Liver (tissue), 9 donors: ENCODE data around the gene KCTD2. TPM values are rescaled to one million over a fixed set of nuclear protein-coding genes. Genes with fewer than 3 reads are reported as not detected.

ENCODE experiments used
- DNase-seq: peaks from one replicate; pipeline ENCODE4 v3.0.0-alpha.2; 2017; ENCODE audit warnings: low spot score
- H3K27ac ChIP-seq, 2 donors: one replicate each; pipeline ENCODE4 v1.7.0; 2013; ENCODE audit warnings: inconsistent platforms in 2 of 2, low read length in 2 of 2, control low read depth in 1 of 2, low read depth in 1 of 2, mild to moderate bottlenecking in 1 of 2
- H3K27me3 ChIP-seq, 4 donors: one replicate each; pipeline versions ENCODE4 v1.6.1 to v1.7.0; 2013; ENCODE audit warnings: low read length in 3 of 4, inconsistent platforms in 1 of 4, mild to moderate bottlenecking in 1 of 4, moderate library complexity in 1 of 4; ENCODE audit not compliant: control insufficient read depth in 4 of 4, insufficient read depth in 4 of 4
- H3K36me3 ChIP-seq, 4 donors: one replicate each; pipeline versions ENCODE4 v1.6.1 to v1.7.0; 2013; ENCODE audit warnings: low read length in 3 of 4, mild to moderate bottlenecking in 3 of 4, low read depth in 1 of 4, moderate library complexity in 1 of 4; ENCODE audit not compliant: control insufficient read depth in 4 of 4, insufficient read depth in 3 of 4
- H3K4me1 ChIP-seq, 4 donors: one replicate each; pipeline versions ENCODE4 v1.6.1 to v1.7.0; 2013; ENCODE audit warnings: low read length in 3 of 4, mild to moderate bottlenecking in 3 of 4, moderate library complexity in 1 of 4; ENCODE audit not compliant: control insufficient read depth in 4 of 4, insufficient read depth in 4 of 4
- H3K4me3 ChIP-seq, 3 donors: one replicate each; pipeline versions ENCODE4 v1.6.1 to v1.7.0; 2013; ENCODE audit warnings: low read length in 3 of 3, control low read depth in 1 of 3, low read depth in 1 of 3, mild to moderate bottlenecking in 1 of 3
- H3K9ac ChIP-seq, 2 donors: one replicate each; pipeline ENCODE4 v1.7.0; 2013; ENCODE audit warnings: low read length in 2 of 2, mild to moderate bottlenecking in 2 of 2, moderate library complexity in 2 of 2, control low read depth in 1 of 2, low read depth in 1 of 2
- H3K9me3 ChIP-seq, 4 donors: one replicate each; pipeline versions ENCODE4 v1.6.1 to v1.7.0; 2013; ENCODE audit warnings: low read length in 3 of 4; ENCODE audit not compliant: control insufficient read depth in 4 of 4
- EGR1 ChIP-seq, 2 donors: IDR thresholded peaks; 2 replicates each; pipeline ENCODE4 v1.6.1; 2016 to 2018; ENCODE audit warnings: antibody characterized with exemption in 2 of 2, low read depth in 2 of 2
- FOXA1 ChIP-seq: IDR thresholded peaks from 2 replicates; pipeline ENCODE4 v1.6.1; 2016; ENCODE audit warnings: antibody characterized with exemption
- FOXA2 ChIP-seq: IDR thresholded peaks from 2 replicates; pipeline ENCODE4 v1.6.1; 2016; ENCODE audit warnings: antibody characterized with exemption
- GABPA ChIP-seq, 2 donors: IDR thresholded peaks in 1 of 2; conservative IDR thresholded peaks in 1 of 2; 2 replicates each; pipeline ENCODE4 v1.6.1; 2016; ENCODE audit warnings: antibody characterized with exemption in 2 of 2, mild to moderate bottlenecking in 1 of 2, moderate library complexity in 1 of 2
- HNF4A ChIP-seq, 2 donors: conservative IDR thresholded peaks; 2 replicates each; pipeline ENCODE4 v1.6.1; 2016; ENCODE audit warnings: antibody characterized with exemption in 2 of 2, mild to moderate bottlenecking in 2 of 2
- HNF4G ChIP-seq: IDR thresholded peaks from 2 replicates; pipeline ENCODE4 v1.6.1; 2016; ENCODE audit warnings: antibody characterized with exemption
- JUND ChIP-seq, 2 donors: IDR thresholded peaks; 2 replicates each; pipeline ENCODE4 v1.6.1; 2016; ENCODE audit warnings: antibody characterized with exemption in 2 of 2
- MAX ChIP-seq: IDR thresholded peaks from 2 replicates; pipeline ENCODE4 v1.6.1; 2016; ENCODE audit warnings: antibody characterized with exemption
- NR2F2 ChIP-seq: IDR thresholded peaks from 2 replicates; pipeline ENCODE4 v1.6.1; 2016; ENCODE audit warnings: antibody characterized with exemption
- RAD21 ChIP-seq, 2 donors: IDR thresholded peaks; 2 replicates each; pipeline ENCODE4 v1.6.1; 2016; ENCODE audit warnings: antibody characterized with exemption in 2 of 2, mild to moderate bottlenecking in 2 of 2
- RXRA ChIP-seq, 2 donors: IDR thresholded peaks; 2 replicates each; pipeline ENCODE4 v1.6.1; 2017 to 2018; ENCODE audit warnings: antibody characterized with exemption in 2 of 2, mild to moderate bottlenecking in 1 of 2
- SP1 ChIP-seq: IDR thresholded peaks from 2 replicates; pipeline ENCODE4 v1.6.1; 2018; ENCODE audit warnings: antibody characterized with exemption, mild to moderate bottlenecking
- TAF1 ChIP-seq: conservative IDR thresholded peaks from 2 replicates; pipeline ENCODE4 v1.6.1; 2016; ENCODE audit warnings: antibody characterized with exemption, mild to moderate bottlenecking
- YY1 ChIP-seq: IDR thresholded peaks from 2 replicates; pipeline ENCODE4 v1.6.1; 2016; ENCODE audit warnings: antibody characterized with exemption, mild to moderate bottlenecking
- ZBTB33 ChIP-seq: IDR thresholded peaks from 2 replicates; pipeline ENCODE4 v1.6.1; 2016; ENCODE audit warnings: antibody characterized with exemption
- WGBS: extraction: QIAGEN DNeasy Blood & Tissue Kit; methylation state at CpG from one replicate; pipeline ENCODE4 v1.1.7; 2013; 5-methylcytosine and 5-hydroxymethylcytosine counted together
- polyA plus RNA-seq, 2 donors: library from polyadenylated mRNA; stranded (reverse) in 1 of 2; unstranded in 1 of 2; fragments of 200-250 nt in 1 of 2; fragments of >200 nt in 1 of 2; fragmentation: Nextera tagmentation in 1 of 2; extraction: Ambion mirVana in 1 of 2; gene quantifications; one replicate each; pipeline versions ENCODE4 v1.2.1 to v1.2.3, GENCODE V29; 2013 to 2015
- total RNA-seq, 2 donors: library from RNA; depleted of rRNA; stranded (reverse); fragments of >200 nt; gene quantifications; one replicate each; pipeline ENCODE4 v1.2.3, GENCODE V29; 2014
- TF ChIP-seq, protein P1 (sequence below): fragments of 150-350 bp; IDR thresholded peaks from 2 replicates; pipeline ENCODE4 v1.5.1; 2017; ENCODE audit warnings: improper control_type of control experiment, low read depth, low read length; ENCODE audit not compliant: missing input control
- TF ChIP-seq, protein P2 (sequence below): IDR thresholded peaks from 2 replicates; pipeline ENCODE4 v1.6.1; 2016; ENCODE audit warnings: antibody characterized with exemption, mild to moderate bottlenecking
- TF ChIP-seq, protein P3 (sequence below): IDR thresholded peaks from 2 replicates; pipeline ENCODE4 v1.6.1; 2016; ENCODE audit warnings: antibody characterized with exemption
- donor health status: healthy.
- donor health status: healthy.
- donor health status: healthy.
- donor health status: healthy.
- donor health status: healthy.

The KCTD2 gene
- total and polyA plus RNA-seq, 4 donors: 2.4 to 8.2 (median 6.4) TPM

DNA sequence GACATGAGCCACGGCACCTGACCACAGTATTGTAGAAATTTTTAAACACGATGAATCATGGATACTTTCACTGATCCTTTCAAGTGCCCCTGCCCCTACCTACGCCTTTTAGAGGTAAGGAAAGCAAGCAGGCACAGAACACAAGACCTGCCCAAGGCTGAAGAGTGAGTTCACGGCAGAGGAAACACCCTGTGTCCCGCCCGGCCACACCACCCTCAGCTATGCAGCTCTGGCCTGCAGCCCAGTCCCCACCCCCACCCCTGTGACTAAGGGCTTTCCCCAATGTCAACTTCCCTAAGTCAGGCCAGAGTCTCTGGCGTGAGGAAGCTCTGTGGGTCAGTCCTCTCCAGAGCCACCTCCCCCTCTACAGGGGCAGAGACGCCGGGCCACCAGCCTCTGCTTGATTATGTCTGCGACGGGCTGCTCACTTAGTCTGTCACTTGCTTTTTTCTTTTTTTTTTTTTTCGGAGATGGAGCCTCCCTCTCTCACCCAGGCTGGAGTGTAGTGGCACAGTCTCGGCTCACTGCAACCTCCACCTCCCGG, 49.1 kb downstream of the KCTD2 start:
- no peaks in the 10 kb centered on the region for H3K9me3 ChIP-seq
- TF ChIP-seq, protein P1, sequence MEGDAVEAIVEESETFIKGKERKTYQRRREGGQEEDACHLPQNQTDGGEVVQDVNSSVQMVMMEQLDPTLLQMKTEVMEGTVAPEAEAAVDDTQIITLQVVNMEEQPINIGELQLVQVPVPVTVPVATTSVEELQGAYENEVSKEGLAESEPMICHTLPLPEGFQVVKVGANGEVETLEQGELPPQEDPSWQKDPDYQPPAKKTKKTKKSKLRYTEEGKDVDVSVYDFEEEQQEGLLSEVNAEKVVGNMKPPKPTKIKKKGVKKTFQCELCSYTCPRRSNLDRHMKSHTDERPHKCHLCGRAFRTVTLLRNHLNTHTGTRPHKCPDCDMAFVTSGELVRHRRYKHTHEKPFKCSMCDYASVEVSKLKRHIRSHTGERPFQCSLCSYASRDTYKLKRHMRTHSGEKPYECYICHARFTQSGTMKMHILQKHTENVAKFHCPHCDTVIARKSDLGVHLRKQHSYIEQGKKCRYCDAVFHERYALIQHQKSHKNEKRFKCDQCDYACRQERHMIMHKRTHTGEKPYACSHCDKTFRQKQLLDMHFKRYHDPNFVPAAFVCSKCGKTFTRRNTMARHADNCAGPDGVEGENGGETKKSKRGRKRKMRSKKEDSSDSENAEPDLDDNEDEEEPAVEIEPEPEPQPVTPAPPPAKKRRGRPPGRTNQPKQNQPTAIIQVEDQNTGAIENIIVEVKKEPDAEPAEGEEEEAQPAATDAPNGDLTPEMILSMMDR: no peak
- TF ChIP-seq RXRA (IDR thresholded peaks at IDR 0.05) (peak in 1 of 2 donors; percentile 14), YY1 (no peak), ZBTB33 (no peak), FOXA1 (no peak), SP1 (peak; percentile 8), MAX (no peak), EGR1 (IDR thresholded peaks at IDR 0.05; ENCODE audit: low read depth in 2 of 2) (no peak), GABPA (IDR thresholded peaks at IDR 0.05 in 1 of 2, conservative IDR thresholded peaks at IDR 0.05 in 1 of 2) (no peak), FOXA2 (no peak), NR2F2 (no peak), RAD21 (IDR thresholded peaks at IDR 0.05) (peak in 1 of 2 donors; percentile 8), TAF1 (no peak), JUND (IDR thresholded peaks at IDR 0.05) (no peak), HNF4A (conservative IDR thresholded peaks at IDR 0.05) (no peak), HNF4G (no peak)
- TF ChIP-seq, protein P2, sequence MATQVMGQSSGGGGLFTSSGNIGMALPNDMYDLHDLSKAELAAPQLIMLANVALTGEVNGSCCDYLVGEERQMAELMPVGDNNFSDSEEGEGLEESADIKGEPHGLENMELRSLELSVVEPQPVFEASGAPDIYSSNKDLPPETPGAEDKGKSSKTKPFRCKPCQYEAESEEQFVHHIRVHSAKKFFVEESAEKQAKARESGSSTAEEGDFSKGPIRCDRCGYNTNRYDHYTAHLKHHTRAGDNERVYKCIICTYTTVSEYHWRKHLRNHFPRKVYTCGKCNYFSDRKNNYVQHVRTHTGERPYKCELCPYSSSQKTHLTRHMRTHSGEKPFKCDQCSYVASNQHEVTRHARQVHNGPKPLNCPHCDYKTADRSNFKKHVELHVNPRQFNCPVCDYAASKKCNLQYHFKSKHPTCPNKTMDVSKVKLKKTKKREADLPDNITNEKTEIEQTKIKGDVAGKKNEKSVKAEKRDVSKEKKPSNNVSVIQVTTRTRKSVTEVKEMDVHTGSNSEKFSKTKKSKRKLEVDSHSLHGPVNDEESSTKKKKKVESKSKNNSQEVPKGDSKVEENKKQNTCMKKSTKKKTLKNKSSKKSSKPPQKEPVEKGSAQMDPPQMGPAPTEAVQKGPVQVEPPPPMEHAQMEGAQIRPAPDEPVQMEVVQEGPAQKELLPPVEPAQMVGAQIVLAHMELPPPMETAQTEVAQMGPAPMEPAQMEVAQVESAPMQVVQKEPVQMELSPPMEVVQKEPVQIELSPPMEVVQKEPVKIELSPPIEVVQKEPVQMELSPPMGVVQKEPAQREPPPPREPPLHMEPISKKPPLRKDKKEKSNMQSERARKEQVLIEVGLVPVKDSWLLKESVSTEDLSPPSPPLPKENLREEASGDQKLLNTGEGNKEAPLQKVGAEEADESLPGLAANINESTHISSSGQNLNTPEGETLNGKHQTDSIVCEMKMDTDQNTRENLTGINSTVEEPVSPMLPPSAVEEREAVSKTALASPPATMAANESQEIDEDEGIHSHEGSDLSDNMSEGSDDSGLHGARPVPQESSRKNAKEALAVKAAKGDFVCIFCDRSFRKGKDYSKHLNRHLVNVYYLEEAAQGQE: no peak
- TF ChIP-seq, protein P3, sequence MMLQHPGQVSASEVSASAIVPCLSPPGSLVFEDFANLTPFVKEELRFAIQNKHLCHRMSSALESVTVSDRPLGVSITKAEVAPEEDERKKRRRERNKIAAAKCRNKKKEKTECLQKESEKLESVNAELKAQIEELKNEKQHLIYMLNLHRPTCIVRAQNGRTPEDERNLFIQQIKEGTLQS: no peak
- H3K27me3 ChIP-seq: no peaks in the 10 kb centered on the region
- H3K9ac ChIP-seq: no peak overlapping the region
- peaks cover 0 to 3% (median 0%) of the 10 kb centered on the region in 4 donors for H3K36me3 ChIP-seq
- DNase-seq: peak; percentile 95
- peak overlapping the region in 1 of 2 donors; percentile 28 for H3K27ac ChIP-seq
- H3K4me1 ChIP-seq: peaks cover 8 to 19% (median 11%) of the 10 kb centered on the region in 4 donors
- no peak overlapping the region for H3K4me3 ChIP-seq
- 54% methylated on average over 14 of the region's 14 CpGs for whole genome bisulfite sequencing
